CD14-positive monocyte (primary cell): ENCODE data around the gene FNDC3B. TPM values are rescaled to one million over a fixed set of nuclear protein-coding genes. Genes with fewer than 3 reads are reported as not detected.
"Not testable (repeated sequence)": the region's sequence is repeated elsewhere in the genome, so short reads cannot be mapped to it uniquely, and the experiment has no call there.

Experiments
- DNase-seq, 3 donors: peaks; one replicate each; pipeline ENCODE4 v3.0.0-alpha.2; 2011 to 2022
- H2AFZ ChIP-seq: 2 replicates; pipeline ENCODE4 v1.6.0; 2012; ENCODE audit warnings: mild to moderate bottlenecking, low read depth, low read length, inconsistent platforms; ENCODE audit not compliant: insufficient read depth, poor library complexity, severe bottlenecking
- H3K27ac ChIP-seq, 2 donors: 1 replicate in 1 of 2; 2 replicates in 1 of 2; pipeline ENCODE4 v1.5.1; 2012 to 2013; ENCODE audit warnings: low read length in 2 of 2, control low read depth in 1 of 2, inconsistent platforms in 1 of 2, low read depth in 1 of 2, mild to moderate bottlenecking in 1 of 2
- H3K27me3 ChIP-seq, 2 donors: one replicate each; pipeline versions ENCODE4 v1.6.0 to v1.6.1; 2011 to 2013; ENCODE audit warnings: low read length in 2 of 2; ENCODE audit not compliant: control insufficient read depth in 2 of 2, insufficient read depth in 2 of 2
- H3K36me3 ChIP-seq, 2 donors: replicated peaks in 1 of 2; 1 replicate in 1 of 2; 2 replicates in 1 of 2; pipeline versions ENCODE4 v1.5.1 to v1.6.1; 2012 to 2013; ENCODE audit warnings: low read length in 2 of 2, control low read depth in 1 of 2, inconsistent platforms in 1 of 2, mild to moderate bottlenecking in 1 of 2; ENCODE audit not compliant: insufficient read depth in 2 of 2, control insufficient read depth in 1 of 2
- H3K4me1 ChIP-seq, 2 donors: 1 replicate in 1 of 2; 2 replicates in 1 of 2; pipeline versions ENCODE4 v1.5.1 to v1.6.1; 2012 to 2013; ENCODE audit warnings: low read length in 2 of 2, control low read depth in 1 of 2, inconsistent platforms in 1 of 2, mild to moderate bottlenecking in 1 of 2, moderate library complexity in 1 of 2; ENCODE audit not compliant: insufficient read depth in 2 of 2, control insufficient read depth in 1 of 2
- H3K4me2 ChIP-seq: replicated peaks from 2 replicates; pipeline ENCODE3; 2012; ENCODE audit warnings: low read length, moderate library complexity, mild to moderate bottlenecking; ENCODE audit not compliant: poor library complexity, severe bottlenecking; ENCODE audit errors: extremely low read depth
- H3K4me3 ChIP-seq, 3 experiments: fragments of 200-600 bp in 1 of 3; sonication (generic) in 1 of 3; replicated peaks in 1 of 3; 1 replicate in 2 of 3; 2 replicates in 1 of 3; pipeline ENCODE4 v1.5.1; 2011 to 2013; ENCODE audit warnings: low read length in 3 of 3, mild to moderate bottlenecking in 3 of 3, control low read depth in 2 of 3, low read depth in 2 of 3, inconsistent platforms in 1 of 3, moderate library complexity in 1 of 3
- H3K79me2 ChIP-seq: 2 replicates; pipeline ENCODE4 v1.6.0; 2012; ENCODE audit warnings: mild to moderate bottlenecking, control low read depth, inconsistent platforms, low read length, moderate library complexity; ENCODE audit not compliant: insufficient read depth
- H3K9ac ChIP-seq: 2 replicates; pipeline ENCODE4 v1.6.0; 2017; ENCODE audit warnings: low read length, mild to moderate bottlenecking; ENCODE audit not compliant: insufficient read depth, poor library complexity, severe bottlenecking
- H3K9me3 ChIP-seq, 2 donors: replicated peaks in 1 of 2; 1 replicate in 1 of 2; 2 replicates in 1 of 2; pipeline versions ENCODE4 v1.5.1 to v1.6.1; 2012 to 2013; ENCODE audit warnings: low read length in 2 of 2, control low read depth in 1 of 2; ENCODE audit not compliant: control insufficient read depth in 1 of 2, insufficient read depth in 1 of 2
- H4K20me1 ChIP-seq: 2 replicates; pipeline ENCODE4 v1.6.0; 2012; ENCODE audit warnings: mild to moderate bottlenecking, low read length, control low read depth, moderate library complexity; ENCODE audit not compliant: insufficient read depth
- H3K27ac Mint-ChIP-seq, 7 donors: one replicate each; pipeline ENCODE4 v1.8.0; 2020; ENCODE audit warnings: mild to moderate bottlenecking in 7 of 7, mixed read lengths in 7 of 7, moderate library complexity in 6 of 7, inconsistent platforms in 2 of 7
- H3K27me3 Mint-ChIP-seq, 3 donors: one replicate each; pipeline ENCODE4 v1.8.0; 2021 to 2022; ENCODE audit warnings: low read depth in 3 of 3, mild to moderate bottlenecking in 3 of 3, mixed read lengths in 3 of 3, moderate library complexity in 3 of 3, inconsistent platforms in 1 of 3
- H3K36me3 Mint-ChIP-seq, 2 donors: one replicate each; pipeline ENCODE4 v1.8.0; 2020; ENCODE audit warnings: mixed read lengths in 2 of 2, inconsistent platforms in 1 of 2, mild to moderate bottlenecking in 1 of 2
- H3K4me1 Mint-ChIP-seq: one replicate; pipeline ENCODE4 v1.8.0; 2020; ENCODE audit warnings: mild to moderate bottlenecking, mixed read lengths
- H3K4me3 Mint-ChIP-seq, 2 donors: one replicate each; pipeline ENCODE4 v1.8.0; 2020; ENCODE audit warnings: mild to moderate bottlenecking in 2 of 2, mixed read lengths in 2 of 2, moderate library complexity in 1 of 2
- H3K9me3 Mint-ChIP-seq, 7 donors: one replicate each; pipeline ENCODE4 v1.8.0; 2020 to 2022; ENCODE audit warnings: mixed read lengths in 7 of 7, mild to moderate bottlenecking in 6 of 7, moderate library complexity in 6 of 7, inconsistent platforms in 2 of 7
- WGBS: methylation state at CpG from one replicate; pipeline ENCODE4 v1.1.5; 2013; ENCODE audit warnings: missing lambda C conversion rate; ENCODE audit not compliant: insufficient coverage; 5-methylcytosine and 5-hydroxymethylcytosine counted together
- intact Hi-C, 2 donors: fragments of 100-400 bp; cut with micrococcal nuclease; formaldehyde crosslinking; loops; one replicate each; pipeline versions ENCODE4 v1.15.0 to v1.15.1; 2023
- polyA plus RNA-seq, 3 donors: library from polyadenylated mRNA; depleted of rRNA in 1 of 3; unstranded in 2 of 3; stranded (reverse) in 1 of 3; fragments of 300-500 nt in 2 of 3; fragments of >200 nt in 1 of 3; fragmentation: Illumina TruSeq in 2 of 3; gene quantifications; 1 replicate in 2 of 3; 2 replicates in 1 of 3; pipeline ENCODE4 v1.2.3, GENCODE V29; 2012 to 2021
- TF ChIP-seq, protein P1 (sequence below): fragments of 200-600 bp; IDR thresholded peaks from one replicate; pipeline ENCODE4 v1.8.0; 2022; ENCODE audit warnings: antibody characterized with exemption, mild to moderate bottlenecking

FNDC3B gene
- polyA plus RNA-seq, 3 donors: 19.6 to 36.1 (median 25.7) TPM

DNA sequence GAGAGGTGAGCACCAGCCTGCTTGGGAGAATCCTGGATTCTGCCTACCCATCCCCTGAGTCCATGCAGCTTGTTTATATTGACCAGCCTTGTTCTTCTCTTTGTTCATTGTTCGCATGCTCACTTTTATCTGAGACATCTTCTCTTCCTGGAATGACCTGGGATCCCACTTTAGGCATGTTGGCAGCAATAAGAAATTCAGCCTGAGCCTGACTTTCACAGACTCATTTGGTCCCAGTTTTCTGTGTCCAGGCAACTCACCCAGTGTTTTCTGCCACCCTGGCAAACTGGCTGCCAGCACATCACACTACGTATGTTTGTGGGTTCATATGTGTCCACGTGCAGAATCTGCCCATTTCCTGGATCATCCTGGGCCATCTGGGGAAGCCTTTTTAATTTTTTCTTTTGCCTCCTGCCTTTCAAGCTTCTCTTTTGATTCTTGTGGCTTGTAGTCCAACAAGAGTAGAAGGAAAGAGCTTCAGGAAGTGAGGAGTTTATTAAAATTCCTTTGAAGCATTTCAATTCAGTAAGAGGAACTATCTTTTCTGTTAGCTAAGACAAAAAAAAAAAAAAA, 199.9 kb downstream of the FNDC3B start:
- Mint-ChIP-seq H3K36me3 (peaks cover 28 to 45% of the 10 kb centered on the region in 2 donors), H3K4me3 (no peak overlapping the region), H3K27me3 (no peaks in the 10 kb centered on the region), H3K27ac (peak overlapping the region; percentile 9 to 89 (median 68)), H3K9me3 (peaks cover 0 to 14% (median 5%) of the 10 kb centered on the region in 7 donors), H3K4me1 (peaks cover 15% of the 10 kb centered on the region)
- Histone ChIP-seq H3K4me3 (no peak overlapping the region), H3K27me3 (no peaks in the 10 kb centered on the region), H3K9ac (no peak overlapping the region), H2AFZ (no peak overlapping the region), H4K20me1 (peaks cover 73% of the 10 kb centered on the region), H3K36me3 (peaks cover 0 to 44% of the 10 kb centered on the region in 2 donors), H3K4me2 (no peak overlapping the region), H3K79me2 (peaks cover 95% of the 10 kb centered on the region), H3K9me3 (peaks cover 0 to 6% of the 10 kb centered on the region in 2 donors), H3K4me1 (peaks cover 6 to 7% of the 10 kb centered on the region in 2 donors), H3K27ac (peak overlapping the region; percentile 7 to 62)
- 100% methylated on average over 1 of the region's 3 CpGs for WGBS
- intact Hi-C loops: no loop called here
- DNase-seq: peak in 2 of 3 donors; percentile 2 to 10
- TF ChIP-seq, protein P1, sequence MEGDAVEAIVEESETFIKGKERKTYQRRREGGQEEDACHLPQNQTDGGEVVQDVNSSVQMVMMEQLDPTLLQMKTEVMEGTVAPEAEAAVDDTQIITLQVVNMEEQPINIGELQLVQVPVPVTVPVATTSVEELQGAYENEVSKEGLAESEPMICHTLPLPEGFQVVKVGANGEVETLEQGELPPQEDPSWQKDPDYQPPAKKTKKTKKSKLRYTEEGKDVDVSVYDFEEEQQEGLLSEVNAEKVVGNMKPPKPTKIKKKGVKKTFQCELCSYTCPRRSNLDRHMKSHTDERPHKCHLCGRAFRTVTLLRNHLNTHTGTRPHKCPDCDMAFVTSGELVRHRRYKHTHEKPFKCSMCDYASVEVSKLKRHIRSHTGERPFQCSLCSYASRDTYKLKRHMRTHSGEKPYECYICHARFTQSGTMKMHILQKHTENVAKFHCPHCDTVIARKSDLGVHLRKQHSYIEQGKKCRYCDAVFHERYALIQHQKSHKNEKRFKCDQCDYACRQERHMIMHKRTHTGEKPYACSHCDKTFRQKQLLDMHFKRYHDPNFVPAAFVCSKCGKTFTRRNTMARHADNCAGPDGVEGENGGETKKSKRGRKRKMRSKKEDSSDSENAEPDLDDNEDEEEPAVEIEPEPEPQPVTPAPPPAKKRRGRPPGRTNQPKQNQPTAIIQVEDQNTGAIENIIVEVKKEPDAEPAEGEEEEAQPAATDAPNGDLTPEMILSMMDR: no peak

DNA sequence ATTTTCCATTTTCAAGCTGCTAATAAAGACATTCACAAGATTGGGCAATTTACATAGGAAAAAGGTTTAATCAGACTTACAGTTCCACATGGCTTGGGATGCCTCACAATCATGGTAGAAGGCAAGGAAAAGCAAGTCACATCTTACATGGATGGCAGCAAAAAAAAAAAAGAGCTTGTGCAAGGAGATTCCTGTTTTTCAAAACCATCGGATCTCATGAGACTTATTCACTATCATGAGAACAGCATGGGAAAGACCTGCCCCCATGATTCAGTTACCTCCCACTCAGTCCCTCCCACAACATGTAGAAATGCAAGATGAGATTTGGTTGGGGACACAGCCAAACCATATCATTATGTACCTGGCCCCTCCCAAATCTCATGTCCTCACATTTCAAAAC, 202.0 kb downstream of the FNDC3B start:
- Histone ChIP-seq H3K4me1 (peaks cover 6 to 7% of the 10 kb centered on the region in 2 donors), H3K36me3 (peaks cover 0 to 38% of the 10 kb centered on the region in 2 donors), H3K4me2 (no peak overlapping the region), H3K9ac (no peak overlapping the region), H3K79me2 (peaks cover 94% of the 10 kb centered on the region), H2AFZ (no peak overlapping the region), H3K27me3 (no peaks in the 10 kb centered on the region), H3K4me3 (no peak overlapping the region), H4K20me1 (peaks cover 73% of the 10 kb centered on the region), H3K9me3 (peaks cover 0 to 6% of the 10 kb centered on the region in 2 donors), H3K27ac (peak overlapping the region in 1 of 2 donors; percentile 2)
- peak overlapping the region in 3 of 7 donors; percentile 18 to 74 (median 23) for H3K27ac Mint-ChIP-seq
- no CpG with 5 or more reads among the region's 1 CpG for WGBS
- intact Hi-C loops: no loop called here
- TF ChIP-seq, protein P1: no peak
- H3K4me3 Mint-ChIP-seq: no peak overlapping the region
- H3K27me3 Mint-ChIP-seq: no peaks in the 10 kb centered on the region
- peaks cover 14% of the 10 kb centered on the region for H3K4me1 Mint-ChIP-seq
- DNase-seq: no peak
- H3K9me3 Mint-ChIP-seq: peaks cover 0 to 14% (median 5%) of the 10 kb centered on the region in 7 donors
- peaks cover 32 to 42% of the 10 kb centered on the region in 2 donors for H3K36me3 Mint-ChIP-seq

DNA sequence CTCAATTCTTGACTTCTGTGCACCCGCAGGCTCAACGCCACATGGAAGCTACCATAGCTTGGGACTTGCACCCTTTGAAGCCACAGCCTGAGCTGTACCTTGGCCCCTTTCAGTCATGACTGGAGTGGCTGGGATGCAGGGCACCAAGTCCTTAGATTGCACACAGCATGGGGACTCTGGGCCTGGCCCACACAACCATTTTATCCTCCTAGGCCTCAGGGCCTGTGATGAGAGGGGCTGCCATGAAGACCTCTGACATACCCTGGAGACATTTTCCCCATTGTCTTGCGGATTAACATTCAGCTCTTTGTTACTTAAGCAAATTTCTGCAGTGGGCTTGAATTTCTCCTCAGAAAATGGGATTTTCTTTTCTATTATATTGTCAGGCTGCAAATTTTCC, 203.1 kb downstream of the FNDC3B start:
- Mint-ChIP-seq H3K27ac (peak overlapping the region in 2 of 7 donors; percentile 23 to 67), H3K36me3 (peaks cover 37 to 48% of the 10 kb centered on the region in 2 donors), H3K9me3 (peaks cover 0 to 14% (median 5%) of the 10 kb centered on the region in 7 donors), H3K4me1 (peaks cover 11% of the 10 kb centered on the region)
- H3K27ac ChIP-seq, H3K4me1 ChIP-seq, H3K4me3 Mint-ChIP-seq, H2AFZ ChIP-seq, H3K4me2 ChIP-seq, H3K27me3 Mint-ChIP-seq, H3K9me3 ChIP-seq, intact Hi-C loops, H3K27me3 ChIP-seq, H3K4me3 ChIP-seq, DNase-seq, H3K9ac ChIP-seq: not testable (repeated sequence)
- Histone ChIP-seq H4K20me1 (peaks cover 72% of the 10 kb centered on the region), H3K79me2 (peaks cover 94% of the 10 kb centered on the region), H3K36me3 (peaks cover under 1 to 47% of the 10 kb centered on the region in 2 donors)
- 100% methylated on average over 2 of the region's 3 CpGs for WGBS
